ENCODE results near the gene HMCN1. TPM values are rescaled to one million over a fixed set of nuclear protein-coding genes. Genes with fewer than 3 reads are reported as not detected.

HMCN1 gene
- polyA plus RNA-seq, 1 donor from 2014 or later = 0.66 TPM

DNA sequence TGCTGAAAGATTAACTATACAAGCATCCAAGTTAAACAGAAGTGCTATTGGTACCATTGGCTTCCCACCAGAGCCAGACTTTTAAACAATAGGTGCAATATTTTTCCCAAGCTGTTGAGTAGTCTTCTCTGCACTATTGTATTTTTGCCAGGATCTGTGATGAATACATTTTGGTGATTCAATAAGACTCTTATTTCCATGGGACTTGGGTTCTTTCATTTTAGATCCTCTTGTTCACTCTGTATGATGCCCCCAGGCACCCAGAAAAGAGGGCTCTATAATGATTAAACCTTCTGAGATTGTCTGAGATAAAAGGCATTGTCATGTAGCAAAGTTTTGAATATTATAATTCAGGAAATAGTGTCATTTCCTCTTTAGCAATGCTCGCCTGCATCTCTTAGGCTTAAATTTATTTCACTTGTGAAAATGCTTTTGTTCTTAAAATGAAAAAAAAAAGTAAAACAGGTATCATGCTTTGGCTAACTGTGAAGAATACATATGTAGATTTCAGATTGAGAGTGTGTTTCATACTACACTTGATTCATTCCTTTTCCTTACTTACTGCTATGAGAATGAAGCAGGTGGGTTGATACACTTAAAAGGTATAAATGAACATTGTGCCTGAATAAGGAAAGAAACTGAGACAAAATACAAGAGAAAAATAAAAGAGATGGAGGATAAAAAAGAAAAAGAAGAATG, 275.0 kb downstream of the HMCN1 start:
- Histone ChIP-seq H3K36me3 (ENCODE audit: insufficient read depth, low read length) (no peaks in the 10 kb centered on the region), H3K9me3 (ENCODE audit: low read length) (no peaks in the 10 kb centered on the region), H3K4me3 (ENCODE audit: low read length) (no peak overlapping the region), H3K27ac (ENCODE audit: low read length) (no peak overlapping the region), H3K27me3 (ENCODE audit: insufficient read depth, low read depth, low read length) (no peaks in the 10 kb centered on the region), H3K4me2 (ENCODE audit: low read length) (no peak overlapping the region), H2AFZ (ENCODE audit: low read depth, low read length) (no peak overlapping the region), H3K9ac (ENCODE audit: low read length) (no peak overlapping the region), H3K9me2 (ENCODE audit: insufficient read depth, low read length) (no peaks in the 10 kb centered on the region), H4K20me1 (ENCODE audit: insufficient read depth) (no peaks in the 10 kb centered on the region), H3K79me2 (replicated peaks; ENCODE audit: insufficient read depth, low read length) (no peaks in the 10 kb centered on the region), H3F3A (ENCODE audit: insufficient read depth, low read length, poor library complexity, severe bottlenecking) (no peaks in the 10 kb centered on the region)
- TF ChIP-seq, protein P1, sequence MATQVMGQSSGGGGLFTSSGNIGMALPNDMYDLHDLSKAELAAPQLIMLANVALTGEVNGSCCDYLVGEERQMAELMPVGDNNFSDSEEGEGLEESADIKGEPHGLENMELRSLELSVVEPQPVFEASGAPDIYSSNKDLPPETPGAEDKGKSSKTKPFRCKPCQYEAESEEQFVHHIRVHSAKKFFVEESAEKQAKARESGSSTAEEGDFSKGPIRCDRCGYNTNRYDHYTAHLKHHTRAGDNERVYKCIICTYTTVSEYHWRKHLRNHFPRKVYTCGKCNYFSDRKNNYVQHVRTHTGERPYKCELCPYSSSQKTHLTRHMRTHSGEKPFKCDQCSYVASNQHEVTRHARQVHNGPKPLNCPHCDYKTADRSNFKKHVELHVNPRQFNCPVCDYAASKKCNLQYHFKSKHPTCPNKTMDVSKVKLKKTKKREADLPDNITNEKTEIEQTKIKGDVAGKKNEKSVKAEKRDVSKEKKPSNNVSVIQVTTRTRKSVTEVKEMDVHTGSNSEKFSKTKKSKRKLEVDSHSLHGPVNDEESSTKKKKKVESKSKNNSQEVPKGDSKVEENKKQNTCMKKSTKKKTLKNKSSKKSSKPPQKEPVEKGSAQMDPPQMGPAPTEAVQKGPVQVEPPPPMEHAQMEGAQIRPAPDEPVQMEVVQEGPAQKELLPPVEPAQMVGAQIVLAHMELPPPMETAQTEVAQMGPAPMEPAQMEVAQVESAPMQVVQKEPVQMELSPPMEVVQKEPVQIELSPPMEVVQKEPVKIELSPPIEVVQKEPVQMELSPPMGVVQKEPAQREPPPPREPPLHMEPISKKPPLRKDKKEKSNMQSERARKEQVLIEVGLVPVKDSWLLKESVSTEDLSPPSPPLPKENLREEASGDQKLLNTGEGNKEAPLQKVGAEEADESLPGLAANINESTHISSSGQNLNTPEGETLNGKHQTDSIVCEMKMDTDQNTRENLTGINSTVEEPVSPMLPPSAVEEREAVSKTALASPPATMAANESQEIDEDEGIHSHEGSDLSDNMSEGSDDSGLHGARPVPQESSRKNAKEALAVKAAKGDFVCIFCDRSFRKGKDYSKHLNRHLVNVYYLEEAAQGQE (IDR thresholded peaks at IDR 0.05; ENCODE audit: borderline replicate concordance) = no peak
- no peak for TF ChIP-seq RAD21 (conservative IDR thresholded peaks at IDR 0.05)
- no peak for TF ChIP-seq TAF1 (IDR thresholded peaks at IDR 0.05; ENCODE audit: low read depth)
- no peak for TF ChIP-seq SMC3 (conservative IDR thresholded peaks at IDR 0.05; ENCODE audit: poor library complexity)
- TF ChIP-seq, protein P2, sequence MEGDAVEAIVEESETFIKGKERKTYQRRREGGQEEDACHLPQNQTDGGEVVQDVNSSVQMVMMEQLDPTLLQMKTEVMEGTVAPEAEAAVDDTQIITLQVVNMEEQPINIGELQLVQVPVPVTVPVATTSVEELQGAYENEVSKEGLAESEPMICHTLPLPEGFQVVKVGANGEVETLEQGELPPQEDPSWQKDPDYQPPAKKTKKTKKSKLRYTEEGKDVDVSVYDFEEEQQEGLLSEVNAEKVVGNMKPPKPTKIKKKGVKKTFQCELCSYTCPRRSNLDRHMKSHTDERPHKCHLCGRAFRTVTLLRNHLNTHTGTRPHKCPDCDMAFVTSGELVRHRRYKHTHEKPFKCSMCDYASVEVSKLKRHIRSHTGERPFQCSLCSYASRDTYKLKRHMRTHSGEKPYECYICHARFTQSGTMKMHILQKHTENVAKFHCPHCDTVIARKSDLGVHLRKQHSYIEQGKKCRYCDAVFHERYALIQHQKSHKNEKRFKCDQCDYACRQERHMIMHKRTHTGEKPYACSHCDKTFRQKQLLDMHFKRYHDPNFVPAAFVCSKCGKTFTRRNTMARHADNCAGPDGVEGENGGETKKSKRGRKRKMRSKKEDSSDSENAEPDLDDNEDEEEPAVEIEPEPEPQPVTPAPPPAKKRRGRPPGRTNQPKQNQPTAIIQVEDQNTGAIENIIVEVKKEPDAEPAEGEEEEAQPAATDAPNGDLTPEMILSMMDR (IDR thresholded peaks at IDR 0.05; ENCODE audit: poor library complexity, severe bottlenecking) = no peak
- TF ChIP-seq EP300 (conservative IDR thresholded peaks at IDR 0.05; ENCODE audit: poor library complexity, severe bottlenecking) = no peak
- TF ChIP-seq MXI1 (conservative IDR thresholded peaks at IDR 0.05; ENCODE audit: poor library complexity, severe bottlenecking) = no peak
- no peak for TF ChIP-seq EZH2 (IDR thresholded peaks at IDR 0.05; ENCODE audit: borderline replicate concordance, insufficient read depth, low read length, poor library complexity, severe bottlenecking)
- no peak for TF ChIP-seq POLR2AphosphoS5 (IDR thresholded peaks at IDR 0.05)

DNA sequence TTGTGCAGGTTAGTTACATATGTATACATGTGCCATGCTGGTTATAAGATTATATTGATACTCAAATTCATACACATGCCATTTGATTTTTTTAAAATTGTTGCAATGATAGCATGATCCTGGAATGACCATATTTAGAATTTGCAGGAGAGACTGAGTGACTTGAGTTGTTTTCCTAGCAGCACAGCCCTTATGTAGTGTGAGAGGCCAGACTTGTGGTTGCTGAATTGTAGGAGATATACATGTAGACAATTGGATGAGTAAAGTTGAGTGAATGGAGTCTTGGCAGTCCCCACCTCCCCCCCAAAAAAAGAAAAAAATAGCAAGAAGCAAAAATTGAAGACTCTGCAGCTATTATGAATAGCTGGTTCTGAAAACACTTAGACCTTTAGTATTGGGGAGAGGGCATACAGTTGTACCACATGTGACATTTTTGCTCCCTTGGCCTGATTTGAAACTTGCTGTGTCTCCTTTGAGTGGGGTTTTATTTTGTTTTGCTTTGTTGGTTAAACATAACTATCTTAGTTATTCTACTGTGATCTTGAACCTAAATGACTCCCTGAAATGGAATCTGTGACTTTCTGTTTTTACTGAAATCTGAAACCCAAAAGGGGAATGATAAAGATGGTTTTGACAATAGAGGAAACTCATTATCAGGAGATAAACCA, 280.3 kb downstream of the HMCN1 start:
- H3K4me2 ChIP-seq (ENCODE audit: low read length) = no peak overlapping the region
- no peaks in the 10 kb centered on the region for H3K27me3 ChIP-seq (ENCODE audit: insufficient read depth, low read depth, low read length)
- TF ChIP-seq POLR2AphosphoS5 (IDR thresholded peaks at IDR 0.05) (no peak), EZH2 (IDR thresholded peaks at IDR 0.05; ENCODE audit: borderline replicate concordance, insufficient read depth, low read length, poor library complexity, severe bottlenecking) (no peak), RAD21 (conservative IDR thresholded peaks at IDR 0.05) (no peak), MXI1 (conservative IDR thresholded peaks at IDR 0.05; ENCODE audit: poor library complexity, severe bottlenecking) (no peak), EP300 (conservative IDR thresholded peaks at IDR 0.05; ENCODE audit: poor library complexity, severe bottlenecking) (no peak), SMC3 (conservative IDR thresholded peaks at IDR 0.05; ENCODE audit: poor library complexity) (no peak)
- TF ChIP-seq, protein P1 (IDR thresholded peaks at IDR 0.05; ENCODE audit: borderline replicate concordance) = no peak
- TF ChIP-seq, protein P2 (IDR thresholded peaks at IDR 0.05; ENCODE audit: poor library complexity, severe bottlenecking) = no peak
- H4K20me1 ChIP-seq (ENCODE audit: insufficient read depth) = no peaks in the 10 kb centered on the region
- no peak overlapping the region for H2AFZ ChIP-seq (ENCODE audit: low read depth, low read length)
- no peaks in the 10 kb centered on the region for H3K9me2 ChIP-seq (ENCODE audit: insufficient read depth, low read length)
- no peak overlapping the region for H3K9ac ChIP-seq (ENCODE audit: low read length)
- no peak overlapping the region for H3K4me3 ChIP-seq (ENCODE audit: low read length)
- H3K9me3 ChIP-seq (ENCODE audit: low read length) = no peaks in the 10 kb centered on the region
- no peaks in the 10 kb centered on the region for H3K79me2 ChIP-seq (replicated peaks; ENCODE audit: insufficient read depth, low read length)
- H3F3A ChIP-seq (ENCODE audit: insufficient read depth, low read length, poor library complexity, severe bottlenecking) = no peaks in the 10 kb centered on the region
- H3K27ac ChIP-seq (ENCODE audit: low read length) = no peak overlapping the region
- no peaks in the 10 kb centered on the region for H3K36me3 ChIP-seq (ENCODE audit: insufficient read depth, low read length)
